ENCODE results near the gene SCMH1.
"Not testable (repeated sequence)": the region's sequence is repeated elsewhere in the genome, so short reads cannot be mapped to it uniquely, and the experiment has no call there.

SCMH1 gene

GRCh38 chr1:41199375-41199774, 42.7 kb downstream of the SCMH1 start:
- H3K36me3 Mint-ChIP-seq: peaks cover 15% of the 10 kb centered on the region
- peaks cover 4% of the 10 kb centered on the region for H3K9me3 Mint-ChIP-seq
- H3K27me3 Mint-ChIP-seq: no peaks in the 10 kb centered on the region
- H3K27ac Mint-ChIP-seq: no peak overlapping the region
- H3K4me1 Mint-ChIP-seq: peaks cover 10% of the 10 kb centered on the region
- no peak overlapping the region for H3K4me3 Mint-ChIP-seq

GRCh38 chr1:41192456-41193178, 49.5 kb downstream of the SCMH1 start:
- H3K27ac Mint-ChIP-seq: no peak overlapping the region
- peaks cover 7% of the 10 kb centered on the region for H3K36me3 Mint-ChIP-seq
- H3K9me3 Mint-ChIP-seq: no peaks in the 10 kb centered on the region
- peaks cover 7% of the 10 kb centered on the region for H3K4me1 Mint-ChIP-seq
- H3K27me3 Mint-ChIP-seq: no peaks in the 10 kb centered on the region
- no peak overlapping the region for H3K4me3 Mint-ChIP-seq

GRCh38 chr1:41184446-41184845, 57.7 kb downstream of the SCMH1 start:
- H3K27ac Mint-ChIP-seq: no peak overlapping the region
- H3K4me3 Mint-ChIP-seq: no peak overlapping the region
- H3K9me3 Mint-ChIP-seq: no peaks in the 10 kb centered on the region
- H3K4me1 Mint-ChIP-seq: no peaks in the 10 kb centered on the region
- peaks cover 13% of the 10 kb centered on the region for H3K36me3 Mint-ChIP-seq
- no peaks in the 10 kb centered on the region for H3K27me3 Mint-ChIP-seq

GRCh38 chr1:41178230-41178629, 63.9 kb downstream of the SCMH1 start:
- peaks cover 27% of the 10 kb centered on the region for H3K36me3 Mint-ChIP-seq
- not testable (repeated sequence) for H3K27ac Mint-ChIP-seq, H3K27me3 Mint-ChIP-seq

GRCh38 chr1:41175546-41175945, 66.6 kb downstream of the SCMH1 start:
- H3K36me3 Mint-ChIP-seq: peaks cover 34% of the 10 kb centered on the region
- H3K27me3 Mint-ChIP-seq: no peaks in the 10 kb centered on the region
- no peak overlapping the region for H3K4me3 Mint-ChIP-seq
- no peak overlapping the region for H3K27ac Mint-ChIP-seq
- peaks cover 3% of the 10 kb centered on the region for H3K4me1 Mint-ChIP-seq
- peaks cover 13% of the 10 kb centered on the region for H3K9me3 Mint-ChIP-seq

More at GRCh38 chr1:41178230-41178629, 63.9 kb downstream of the SCMH1 start:
- H3K4me3 Mint-ChIP-seq, H3K9me3 Mint-ChIP-seq, H3K4me1 Mint-ChIP-seq: not testable (repeated sequence)

- Mint-ChIP-seq H3K27me3 (no peaks in the 10 kb centered on the region), H3K27ac (no peak overlapping the region), H3K4me1 (peaks cover 3% of the 10 kb centered on the region), H3K9me3 (peaks cover 13% of the 10 kb centered on the region), H3K36me3 (peaks cover 32% of the 10 kb centered on the region), H3K4me3 (no peak overlapping the region)
These were observed 67.9 kb downstream of the SCMH1 start for GRCh38 chr1:41174170-41174569.

- Mint-ChIP-seq H3K4me1 (peaks cover 3% of the 10 kb centered on the region), H3K27ac (no peak overlapping the region), H3K4me3 (no peak overlapping the region), H3K27me3 (no peaks in the 10 kb centered on the region), H3K9me3 (peaks cover 9% of the 10 kb centered on the region), H3K36me3 (peaks cover 30% of the 10 kb centered on the region)
These were observed 68.5 kb downstream of the SCMH1 start for GRCh38 chr1:41173651-41174050.

GRCh38 chr1:41171266-41171874, 70.7 kb downstream of the SCMH1 start:
- H3K4me3 Mint-ChIP-seq: no peak overlapping the region
- peaks cover 33% of the 10 kb centered on the region for H3K36me3 Mint-ChIP-seq
- H3K27ac Mint-ChIP-seq: no peak overlapping the region
- H3K27me3 Mint-ChIP-seq: no peaks in the 10 kb centered on the region
- H3K4me1 Mint-ChIP-seq: peaks cover 3% of the 10 kb centered on the region
- peaks cover 20% of the 10 kb centered on the region for H3K9me3 Mint-ChIP-seq

- no peaks in the 10 kb centered on the region for H3K27me3 Mint-ChIP-seq
- H3K4me1 Mint-ChIP-seq: peaks cover 3% of the 10 kb centered on the region
These were observed 72.3 kb downstream of the SCMH1 start for GRCh38 chr1:41169799-41170180.

GRCh38 chr1:41169066-41169798, 72.9 kb downstream of the SCMH1 start:
- peaks cover 35% of the 10 kb centered on the region for H3K36me3 Mint-ChIP-seq
- H3K27ac Mint-ChIP-seq: no peak overlapping the region
- peaks cover 1% of the 10 kb centered on the region for H3K4me1 Mint-ChIP-seq
- H3K9me3 Mint-ChIP-seq: peaks cover 20% of the 10 kb centered on the region
- no peak overlapping the region for H3K4me3 Mint-ChIP-seq
- H3K27me3 Mint-ChIP-seq: no peaks in the 10 kb centered on the region

More at GRCh38 chr1:41169799-41170180, 72.3 kb downstream of the SCMH1 start:
- peaks cover 20% of the 10 kb centered on the region for H3K9me3 Mint-ChIP-seq
- H3K36me3 Mint-ChIP-seq: peaks cover 34% of the 10 kb centered on the region
- H3K27ac Mint-ChIP-seq: no peak overlapping the region
- H3K4me3 Mint-ChIP-seq: no peak overlapping the region

- H3K4me1 Mint-ChIP-seq: no peaks in the 10 kb centered on the region
These were observed 74.4 kb downstream of the SCMH1 start for GRCh38 chr1:41167667-41168066.

GRCh38 chr1:41164727-41165126, 77.4 kb downstream of the SCMH1 start:
- Mint-ChIP-seq H3K4me1 (no peaks in the 10 kb centered on the region), H3K36me3 (peaks cover 20% of the 10 kb centered on the region), H3K27ac (no peak overlapping the region), H3K27me3 (no peaks in the 10 kb centered on the region), H3K9me3 (peaks cover 12% of the 10 kb centered on the region), H3K4me3 (no peak overlapping the region)

More at GRCh38 chr1:41167667-41168066, 74.4 kb downstream of the SCMH1 start:
- Mint-ChIP-seq H3K36me3 (peaks cover 32% of the 10 kb centered on the region), H3K27ac (no peak overlapping the region), H3K4me3 (no peak overlapping the region), H3K9me3 (peaks cover 20% of the 10 kb centered on the region), H3K27me3 (no peaks in the 10 kb centered on the region)

- Mint-ChIP-seq H3K4me3 (no peak overlapping the region), H3K9me3 (no peaks in the 10 kb centered on the region)
These were observed 79.7 kb downstream of the SCMH1 start for GRCh38 chr1:41162441-41162840.

GRCh38 chr1:41161846-41162245, 80.3 kb downstream of the SCMH1 start:
- H3K9me3 Mint-ChIP-seq: no peaks in the 10 kb centered on the region

More at GRCh38 chr1:41162441-41162840, 79.7 kb downstream of the SCMH1 start:
- no peaks in the 10 kb centered on the region for H3K27me3 Mint-ChIP-seq
- peaks cover 18% of the 10 kb centered on the region for H3K36me3 Mint-ChIP-seq
- H3K27ac Mint-ChIP-seq: no peak overlapping the region
- no peaks in the 10 kb centered on the region for H3K4me1 Mint-ChIP-seq

GRCh38 chr1:41160498-41161110, 81.5 kb downstream of the SCMH1 start:
- no peaks in the 10 kb centered on the region for H3K27me3 Mint-ChIP-seq
- H3K27ac Mint-ChIP-seq: no peak overlapping the region
- H3K4me1 Mint-ChIP-seq: no peaks in the 10 kb centered on the region
- H3K4me3 Mint-ChIP-seq: no peak overlapping the region
- H3K36me3 Mint-ChIP-seq: peaks cover 16% of the 10 kb centered on the region
- no peaks in the 10 kb centered on the region for H3K9me3 Mint-ChIP-seq

More at GRCh38 chr1:41161846-41162245, 80.3 kb downstream of the SCMH1 start:
- Mint-ChIP-seq H3K27ac (no peak overlapping the region), H3K27me3 (no peaks in the 10 kb centered on the region), H3K36me3 (peaks cover 18% of the 10 kb centered on the region), H3K4me3 (no peak overlapping the region), H3K4me1 (no peaks in the 10 kb centered on the region)

All from activated naive CD4-positive, alpha-beta T cell treated with anti-CD3 and anti-CD28 coated beads, Interleukin-2, amount 50 U/mL, for 24 hours (primary cell).